ENCODE data around the gene CATSPER3.

The CATSPER3 gene

GRCh38 chr5:134945041-134945440 is 22.7 kb upstream of the CATSPER3 start:
- H3K27me3 ChIP-seq (ENCODE audit: control insufficient read depth in 1 of 2, insufficient read depth in 2 of 2, low read length in 2 of 2) = no peaks in the 10 kb centered on the region
- H3K27ac ChIP-seq (ENCODE audit: low read depth, low read length) = no peak overlapping the region
- H3K9ac ChIP-seq (ENCODE audit: low read length) = no peak overlapping the region
- H3K36me3 ChIP-seq (ENCODE audit: insufficient read depth, low read length) = no peaks in the 10 kb centered on the region
- H3K9me3 ChIP-seq (ENCODE audit: low read length) = no peaks in the 10 kb centered on the region
- no peaks in the 10 kb centered on the region for H3K4me1 ChIP-seq (ENCODE audit: insufficient read depth, low read length)
- H3K4me3 ChIP-seq (ENCODE audit: low read depth in 1 of 2, low read length in 2 of 2) = no peak overlapping the region

GRCh38 chr5:134948911-134949310 is 18.8 kb upstream of the CATSPER3 start:
- H3K4me3 ChIP-seq (ENCODE audit: low read depth in 1 of 2, low read length in 2 of 2) = no peak overlapping the region
- H3K9ac ChIP-seq (ENCODE audit: low read length) = no peak overlapping the region
- H3K36me3 ChIP-seq (ENCODE audit: insufficient read depth, low read length) = no peaks in the 10 kb centered on the region
- no peaks in the 10 kb centered on the region for H3K27me3 ChIP-seq (ENCODE audit: control insufficient read depth in 1 of 2, insufficient read depth in 2 of 2, low read length in 2 of 2)
- no peak overlapping the region for H3K27ac ChIP-seq (ENCODE audit: low read depth, low read length)
- no peaks in the 10 kb centered on the region for H3K4me1 ChIP-seq (ENCODE audit: insufficient read depth, low read length)
- H3K9me3 ChIP-seq (ENCODE audit: low read length) = no peaks in the 10 kb centered on the region

DNA sequence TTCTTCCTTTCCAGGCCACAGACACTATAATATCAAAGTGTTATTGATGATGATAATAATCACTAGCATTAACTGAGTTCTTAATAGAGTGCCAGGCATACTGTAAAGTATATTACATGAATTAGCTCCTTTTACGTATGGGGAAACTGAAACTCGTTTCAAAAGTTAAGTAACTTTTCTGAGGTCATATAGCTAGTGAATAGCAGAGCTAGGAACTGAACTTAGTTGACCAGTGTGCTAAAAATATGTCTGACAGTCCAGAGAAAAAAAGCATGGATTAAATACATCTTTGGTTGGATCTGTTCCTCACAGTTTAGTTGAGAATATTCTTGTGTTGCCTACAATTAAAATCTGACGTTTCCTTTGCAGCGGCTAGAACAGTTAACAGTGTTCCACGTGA is 18.4 kb upstream of the CATSPER3 start:
- H3K36me3 ChIP-seq (ENCODE audit: insufficient read depth, low read length) = no peaks in the 10 kb centered on the region
- no peak overlapping the region for H3K9ac ChIP-seq (ENCODE audit: low read length)

GRCh38 chr5:134957920-134958608 is 9.6 kb upstream of the CATSPER3 start:
- H3K36me3 ChIP-seq (ENCODE audit: insufficient read depth, low read length) = peaks cover 7% of the 10 kb centered on the region
- H3K27ac ChIP-seq (ENCODE audit: low read depth, low read length) = no peak overlapping the region
- H3K9me3 ChIP-seq (ENCODE audit: low read length) = no peaks in the 10 kb centered on the region
- H3K4me3 ChIP-seq (ENCODE audit: low read depth in 1 of 2, low read length in 2 of 2) = no peak overlapping the region
- H3K4me1 ChIP-seq (ENCODE audit: insufficient read depth, low read length) = peaks cover 7% of the 10 kb centered on the region
- H3K9ac ChIP-seq (ENCODE audit: low read length) = no peak overlapping the region
- no peaks in the 10 kb centered on the region for H3K27me3 ChIP-seq (ENCODE audit: control insufficient read depth in 1 of 2, insufficient read depth in 2 of 2, low read length in 2 of 2)

More for the DNA sequence above, 18.4 kb upstream of the CATSPER3 start:
- Histone ChIP-seq H3K4me3 (ENCODE audit: low read depth in 1 of 2, low read length in 2 of 2) (no peak overlapping the region), H3K4me1 (ENCODE audit: insufficient read depth, low read length) (no peaks in the 10 kb centered on the region), H3K27ac (ENCODE audit: low read depth, low read length) (no peak overlapping the region), H3K9me3 (ENCODE audit: low read length) (no peaks in the 10 kb centered on the region), H3K27me3 (ENCODE audit: control insufficient read depth in 1 of 2, insufficient read depth in 2 of 2, low read length in 2 of 2) (no peaks in the 10 kb centered on the region)

GRCh38 chr5:134958755-134959154 is 9.0 kb upstream of the CATSPER3 start:
- no peaks in the 10 kb centered on the region for H3K27me3 ChIP-seq (ENCODE audit: control insufficient read depth in 1 of 2, insufficient read depth in 2 of 2, low read length in 2 of 2)
- peaks cover 7% of the 10 kb centered on the region for H3K36me3 ChIP-seq (ENCODE audit: insufficient read depth, low read length)
- no peak overlapping the region for H3K27ac ChIP-seq (ENCODE audit: low read depth, low read length)
- H3K4me1 ChIP-seq (ENCODE audit: insufficient read depth, low read length) = peaks cover 7% of the 10 kb centered on the region
- H3K9ac ChIP-seq (ENCODE audit: low read length) = no peak overlapping the region
- no peak overlapping the region for H3K4me3 ChIP-seq (ENCODE audit: low read depth in 1 of 2, low read length in 2 of 2)
- no peaks in the 10 kb centered on the region for H3K9me3 ChIP-seq (ENCODE audit: low read length)

- H3K4me1 ChIP-seq (ENCODE audit: insufficient read depth, low read length) = peaks cover 7% of the 10 kb centered on the region
- no peaks in the 10 kb centered on the region for H3K27me3 ChIP-seq (ENCODE audit: control insufficient read depth in 1 of 2, insufficient read depth in 2 of 2, low read length in 2 of 2)
- no peaks in the 10 kb centered on the region for H3K9me3 ChIP-seq (ENCODE audit: low read length)
- H3K9ac ChIP-seq (ENCODE audit: low read length) = no peak overlapping the region
- no peak overlapping the region for H3K27ac ChIP-seq (ENCODE audit: low read depth, low read length)
- no peak overlapping the region for H3K4me3 ChIP-seq (ENCODE audit: low read depth in 1 of 2, low read length in 2 of 2)
- H3K36me3 ChIP-seq (ENCODE audit: insufficient read depth, low read length) = peaks cover 17% of the 10 kb centered on the region
Measured at GRCh38 chr5:134963098-134963497, 4.6 kb upstream of the CATSPER3 start.

DNA sequence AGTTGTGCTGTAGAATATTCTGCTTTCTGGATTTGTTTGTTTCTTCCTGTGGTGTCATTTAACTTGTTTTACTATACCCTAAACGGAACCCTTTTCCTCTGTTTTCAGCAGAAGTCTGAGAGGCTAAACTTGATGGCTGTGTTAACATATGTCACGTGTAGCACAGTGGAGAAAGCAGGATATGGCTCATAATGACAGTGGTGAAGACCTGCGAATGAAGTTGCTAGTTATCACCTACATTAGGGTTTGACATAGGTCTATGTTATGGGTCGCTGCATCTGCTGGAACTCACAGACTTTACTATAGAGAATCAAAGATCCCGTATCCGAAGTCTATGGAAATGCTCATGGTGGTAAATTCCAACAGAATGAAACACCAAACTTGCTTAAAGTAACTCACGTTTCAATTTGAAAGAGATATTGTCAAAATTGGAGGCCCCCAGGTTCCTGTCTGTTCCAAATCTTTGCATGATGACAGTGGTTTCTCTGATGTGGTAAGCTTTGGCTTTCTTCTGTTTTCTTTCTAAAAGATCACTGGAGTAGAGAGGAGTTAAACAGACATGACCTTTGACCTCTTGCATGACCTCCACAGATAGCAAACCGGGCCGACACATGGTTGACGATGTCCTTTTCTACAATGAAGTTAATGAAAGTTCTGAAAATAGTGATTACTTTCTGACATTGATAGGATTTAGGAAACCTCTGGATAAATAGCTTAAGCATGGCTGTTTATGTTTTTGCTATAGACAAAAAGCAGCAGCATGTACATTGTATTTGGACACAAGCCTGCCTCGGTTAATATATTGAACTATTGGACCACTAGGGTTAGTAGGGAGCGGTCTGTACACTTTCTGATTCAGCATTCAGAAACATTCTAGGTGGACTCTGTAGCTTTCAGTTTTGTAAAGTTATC is 3.1 kb upstream of the CATSPER3 start:
- Histone ChIP-seq H3K9me3 (ENCODE audit: low read length) (no peaks in the 10 kb centered on the region), H3K36me3 (ENCODE audit: insufficient read depth, low read length) (peaks cover 17% of the 10 kb centered on the region), H3K4me1 (ENCODE audit: insufficient read depth, low read length) (no peaks in the 10 kb centered on the region)

GRCh38 chr5:134965271-134965825 is 2.4 kb upstream of the CATSPER3 start:
- no peak overlapping the region for H3K9ac ChIP-seq (ENCODE audit: low read length)
- no peaks in the 10 kb centered on the region for H3K4me1 ChIP-seq (ENCODE audit: insufficient read depth, low read length)

More for the DNA sequence above, 3.1 kb upstream of the CATSPER3 start:
- Histone ChIP-seq H3K4me3 (ENCODE audit: low read depth in 1 of 2, low read length in 2 of 2) (no peak overlapping the region), H3K27me3 (ENCODE audit: control insufficient read depth in 1 of 2, insufficient read depth in 2 of 2, low read length in 2 of 2) (no peaks in the 10 kb centered on the region), H3K9ac (ENCODE audit: low read length) (no peak overlapping the region), H3K27ac (ENCODE audit: low read depth, low read length) (no peak overlapping the region)

GRCh38 chr5:134968055-134968454 is 348 bp downstream of the CATSPER3 start:
- Histone ChIP-seq H3K36me3 (ENCODE audit: insufficient read depth, low read length) (peaks cover 10% of the 10 kb centered on the region), H3K4me1 (ENCODE audit: insufficient read depth, low read length) (no peaks in the 10 kb centered on the region), H3K9ac (ENCODE audit: low read length) (no peak overlapping the region), H3K9me3 (ENCODE audit: low read length) (no peaks in the 10 kb centered on the region), H3K27me3 (ENCODE audit: control insufficient read depth in 1 of 2, insufficient read depth in 2 of 2, low read length in 2 of 2) (no peaks in the 10 kb centered on the region), H3K4me3 (ENCODE audit: low read depth in 1 of 2, low read length in 2 of 2) (no peak overlapping the region), H3K27ac (ENCODE audit: low read depth, low read length) (no peak overlapping the region)

More at GRCh38 chr5:134965271-134965825, 2.4 kb upstream of the CATSPER3 start:
- no peak overlapping the region for H3K4me3 ChIP-seq (ENCODE audit: low read depth in 1 of 2, low read length in 2 of 2)
- peaks cover 17% of the 10 kb centered on the region for H3K36me3 ChIP-seq (ENCODE audit: insufficient read depth, low read length)
- H3K27ac ChIP-seq (ENCODE audit: low read depth, low read length) = no peak overlapping the region
- no peaks in the 10 kb centered on the region for H3K9me3 ChIP-seq (ENCODE audit: low read length)
- no peaks in the 10 kb centered on the region for H3K27me3 ChIP-seq (ENCODE audit: control insufficient read depth in 1 of 2, insufficient read depth in 2 of 2, low read length in 2 of 2)

DNA sequence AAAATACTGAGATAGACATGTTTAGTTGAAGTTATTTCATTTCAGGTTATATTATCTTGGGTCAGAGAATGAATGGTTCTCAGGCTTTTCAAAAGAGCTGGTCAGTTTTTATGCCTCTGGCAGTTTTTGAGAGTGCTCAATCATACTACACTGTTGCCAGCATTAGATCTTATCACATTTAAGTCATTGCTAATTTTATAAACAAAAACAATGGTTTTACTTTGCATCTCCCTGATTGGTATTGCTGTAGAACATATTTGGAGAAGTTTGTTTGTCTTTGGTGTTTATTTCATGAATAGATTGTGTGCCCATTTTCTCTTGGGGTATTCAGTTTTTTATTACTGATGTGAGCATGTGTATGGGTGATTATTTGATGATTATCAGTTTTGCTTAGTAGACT is 1.5 kb downstream of the CATSPER3 start:
- Histone ChIP-seq H3K27ac (ENCODE audit: low read depth, low read length) (no peak overlapping the region), H3K9me3 (ENCODE audit: low read length) (no peaks in the 10 kb centered on the region), H3K9ac (ENCODE audit: low read length) (no peak overlapping the region), H3K36me3 (ENCODE audit: insufficient read depth, low read length) (peaks cover 9% of the 10 kb centered on the region), H3K4me1 (ENCODE audit: insufficient read depth, low read length) (no peaks in the 10 kb centered on the region), H3K4me3 (ENCODE audit: low read depth in 1 of 2, low read length in 2 of 2) (no peak overlapping the region), H3K27me3 (ENCODE audit: control insufficient read depth in 1 of 2, insufficient read depth in 2 of 2, low read length in 2 of 2) (no peaks in the 10 kb centered on the region)

GRCh38 chr5:134975078-134975715 is 7.5 kb downstream of the CATSPER3 start:
- H3K9me3 ChIP-seq (ENCODE audit: low read length) = no peaks in the 10 kb centered on the region
- no peaks in the 10 kb centered on the region for H3K4me1 ChIP-seq (ENCODE audit: insufficient read depth, low read length)
- H3K27me3 ChIP-seq (ENCODE audit: control insufficient read depth in 1 of 2, insufficient read depth in 2 of 2, low read length in 2 of 2) = no peaks in the 10 kb centered on the region
- H3K9ac ChIP-seq (ENCODE audit: low read length) = no peak overlapping the region
- no peaks in the 10 kb centered on the region for H3K36me3 ChIP-seq (ENCODE audit: insufficient read depth, low read length)
- H3K4me3 ChIP-seq (ENCODE audit: low read depth in 1 of 2, low read length in 2 of 2) = no peak overlapping the region
- no peak overlapping the region for H3K27ac ChIP-seq (ENCODE audit: low read depth, low read length)
